ENCODE data around the gene LCP1.

Gene LCP1

GRCh38 chr13:46101002-46101401 lies 81.0 kb downstream of the LCP1 start:
- no peak for DNase-seq (ENCODE audit: low read depth)

DNA sequence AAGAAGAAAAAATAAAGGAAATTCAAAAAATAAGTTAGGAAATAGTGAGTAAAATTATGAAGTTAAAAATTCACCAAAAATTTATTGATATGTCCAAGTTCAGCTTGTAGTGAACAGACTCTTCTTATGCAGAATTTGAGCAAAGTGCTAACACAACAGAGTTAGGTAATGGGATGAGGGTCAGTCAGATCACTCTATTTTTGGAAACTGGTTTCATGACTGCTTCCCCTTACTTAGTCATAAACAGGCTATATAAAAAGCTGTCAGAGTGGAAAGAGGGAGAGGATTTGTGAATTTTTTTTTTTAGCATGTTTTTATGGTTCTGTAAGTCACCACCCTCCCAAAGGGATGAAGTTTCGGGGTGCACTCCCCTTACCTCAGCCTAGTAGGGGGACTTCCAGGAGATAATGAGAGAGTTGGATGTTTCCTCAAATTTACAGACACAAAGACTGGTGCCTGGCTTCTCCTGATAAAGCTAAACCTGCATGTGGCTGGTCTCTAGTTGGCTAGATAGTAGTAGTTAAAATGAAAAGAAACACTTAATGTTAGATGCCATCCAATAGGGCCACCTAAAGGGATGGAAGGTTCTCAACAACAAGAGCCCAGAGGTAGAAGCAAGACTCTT lies 81.7 kb downstream of the LCP1 start:
- no peak for DNase-seq (ENCODE audit: low read depth)

- no peak for DNase-seq (ENCODE audit: low read depth)
Observed at GRCh38 chr13:46097663-46098062, 84.3 kb downstream of the LCP1 start.

GRCh38 chr13:46097015-46097414 lies 85.0 kb downstream of the LCP1 start:
- no peak for DNase-seq (ENCODE audit: low read depth)

DNA sequence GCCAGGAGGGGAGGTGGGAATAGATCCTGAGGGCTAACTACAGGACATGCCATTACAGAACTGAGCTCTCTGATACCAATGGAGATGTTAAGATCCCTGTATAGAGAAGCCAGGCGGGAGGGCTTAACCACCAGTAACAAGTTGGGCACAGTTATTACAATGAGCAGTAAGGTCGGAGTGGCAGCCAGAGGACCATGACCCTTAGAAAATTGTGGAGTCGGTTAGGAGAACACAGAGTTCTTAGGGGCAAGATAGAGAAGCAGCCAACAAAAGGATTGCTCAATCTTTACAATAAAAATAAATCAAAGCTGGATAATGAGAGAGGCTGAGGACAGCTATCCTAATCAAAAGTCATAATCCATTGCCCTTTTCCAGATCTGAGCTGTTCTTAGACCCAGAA lies 87.5 kb downstream of the LCP1 start:
- no peak for DNase-seq (ENCODE audit: low read depth)

DNA sequence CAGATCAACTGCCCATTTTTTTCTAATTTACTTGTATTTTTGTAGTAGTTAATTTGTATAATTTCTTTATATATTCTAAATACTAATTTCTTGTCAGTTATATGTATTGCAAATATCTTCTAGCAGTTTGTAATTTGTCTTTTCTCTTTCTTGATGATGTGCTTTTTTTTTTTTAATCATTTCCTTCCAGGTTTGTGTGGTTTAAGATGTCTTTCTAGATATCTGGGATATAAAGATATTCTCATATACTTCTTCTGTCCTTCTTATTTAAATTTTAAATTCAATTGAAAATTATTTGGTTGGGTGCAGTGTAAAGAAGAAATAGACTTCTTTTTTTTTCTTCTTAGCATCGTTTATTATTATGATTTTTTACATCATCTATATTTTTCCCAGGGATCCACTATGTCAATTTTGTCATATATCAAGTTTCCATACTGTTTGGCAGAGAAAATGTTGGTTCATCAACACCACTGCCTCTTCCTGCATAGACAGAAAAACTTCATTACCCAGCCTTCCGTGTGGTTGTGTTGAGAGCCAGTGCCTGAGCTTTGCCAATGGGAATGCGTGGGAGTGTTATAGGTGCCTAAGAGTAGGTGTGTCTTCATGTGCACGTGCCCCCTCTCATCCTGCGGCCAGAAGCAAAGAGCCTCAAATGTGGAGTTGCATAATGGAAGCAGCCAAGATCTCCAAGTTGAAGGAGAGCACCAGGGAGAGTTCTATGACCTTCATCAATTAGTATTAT lies 93.0 kb downstream of the LCP1 start:
- DNase-seq (ENCODE audit: low read depth), result no peak

- no peak for DNase-seq (ENCODE audit: low read depth)
Observed at GRCh38 chr13:46087481-46087880, 94.5 kb downstream of the LCP1 start.

DNA sequence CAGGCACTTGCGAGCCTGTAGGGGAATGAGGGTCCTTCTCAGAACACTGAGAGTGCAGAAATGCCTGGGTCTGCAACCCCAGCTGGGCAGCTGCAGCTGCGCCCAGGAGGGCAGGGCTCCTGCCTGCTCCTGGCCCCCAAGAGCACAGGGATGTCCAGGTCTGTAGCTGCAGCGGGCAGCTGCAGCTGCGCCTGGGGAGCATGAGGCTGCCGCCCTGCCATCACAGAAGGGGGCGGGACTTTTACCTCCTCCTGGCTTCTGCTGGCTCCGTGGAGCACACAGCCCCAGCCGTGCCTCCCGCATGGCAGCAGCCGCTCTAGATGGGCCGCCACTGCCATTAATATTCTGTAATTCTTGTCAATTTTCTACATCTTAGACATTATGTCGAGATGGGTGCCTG lies 95.0 kb downstream of the LCP1 start:
- DNase-seq (ENCODE audit: low read depth), result no peak

DNA sequence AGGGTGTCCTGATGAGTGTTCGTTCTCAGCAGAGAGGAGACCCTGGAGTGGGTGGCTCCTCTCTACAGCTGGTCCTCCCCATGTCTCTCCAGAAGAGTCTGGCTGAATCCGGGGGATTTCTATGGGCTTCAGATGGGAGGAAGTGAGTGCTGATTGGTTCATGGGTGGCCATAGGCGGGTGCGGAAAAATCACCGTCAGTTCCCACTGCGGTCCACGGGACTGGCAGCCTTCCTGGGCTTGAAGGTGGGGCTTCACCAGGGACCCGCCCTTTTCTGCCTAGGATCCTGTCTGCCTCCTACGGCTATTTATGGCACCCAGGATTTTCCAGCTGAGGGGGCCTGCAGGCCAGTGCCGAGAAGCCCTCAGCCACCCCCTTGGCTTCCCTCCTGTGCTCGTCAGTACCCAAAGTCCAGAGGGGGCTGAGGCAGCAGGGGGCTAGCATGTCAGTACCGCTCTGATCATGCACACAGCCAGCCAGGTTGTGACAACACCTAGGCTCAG lies 95.5 kb downstream of the LCP1 start:
- DNase-seq (ENCODE audit: low read depth), result no peak

DNA sequence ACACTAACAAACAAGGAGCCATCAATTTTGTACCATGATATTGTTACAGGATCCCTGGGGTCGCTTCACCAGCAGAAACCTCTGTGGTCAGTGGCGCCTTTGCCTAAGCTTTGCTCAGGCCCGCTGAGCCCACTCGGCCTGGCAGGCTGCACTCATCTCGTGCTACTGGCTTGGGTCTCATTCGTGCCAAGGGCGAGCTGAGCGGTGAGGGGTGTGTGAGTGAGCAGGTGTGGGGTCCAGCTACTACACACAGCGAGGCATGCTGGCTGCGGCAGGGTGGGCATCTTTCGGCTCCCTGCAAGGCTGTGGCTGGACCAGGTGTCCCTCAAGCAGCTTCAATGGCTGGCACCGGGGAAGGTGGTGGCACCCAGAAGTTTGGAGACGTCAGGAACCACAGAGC lies 96.2 kb downstream of the LCP1 start:
- DNase-seq (ENCODE audit: low read depth), result no peak

GRCh38 chr13:46082324-46082723 lies 99.7 kb downstream of the LCP1 start:
- DNase-seq (ENCODE audit: low read depth), result no peak

DNA sequence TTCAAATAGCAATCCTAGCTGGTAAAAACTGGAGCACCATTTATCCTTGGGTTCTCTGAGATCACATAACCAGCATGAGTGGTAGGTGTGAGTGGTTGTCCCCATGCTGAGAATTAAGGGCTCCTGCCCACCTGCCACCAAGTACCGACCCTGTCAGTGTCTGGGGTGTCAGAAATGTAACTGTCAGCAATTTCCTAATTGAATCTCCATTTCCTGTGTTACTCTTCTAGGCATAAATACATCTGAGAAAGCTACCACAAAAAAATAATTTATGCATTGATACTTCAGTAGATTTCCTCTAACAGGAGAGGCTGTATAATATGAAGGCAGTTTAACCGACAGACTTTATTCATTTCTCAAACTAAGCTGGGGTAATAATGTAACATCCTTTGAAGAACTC lies 102.2 kb downstream of the LCP1 start:
- DNase-seq (ENCODE audit: low read depth), result no peak

- DNase-seq (ENCODE audit: low read depth), result no peak
Observed at GRCh38 chr13:46077265-46077664, 104.7 kb downstream of the LCP1 start.

- DNase-seq (ENCODE audit: low read depth), result no peak
Observed at GRCh38 chr13:46076827-46077226, 105.2 kb downstream of the LCP1 start.

Data from stimulated activated CD8-positive, alpha-beta memory T cell treated with anti-CD3 and anti-CD28 coated beads, Interleukin-12 subunit alpha, Interleukin-12 subunit beta, amount 100 ng/mL, for 1 hour (primary cell).